ENCODE results near the gene SUPV3L1.

DNA sequence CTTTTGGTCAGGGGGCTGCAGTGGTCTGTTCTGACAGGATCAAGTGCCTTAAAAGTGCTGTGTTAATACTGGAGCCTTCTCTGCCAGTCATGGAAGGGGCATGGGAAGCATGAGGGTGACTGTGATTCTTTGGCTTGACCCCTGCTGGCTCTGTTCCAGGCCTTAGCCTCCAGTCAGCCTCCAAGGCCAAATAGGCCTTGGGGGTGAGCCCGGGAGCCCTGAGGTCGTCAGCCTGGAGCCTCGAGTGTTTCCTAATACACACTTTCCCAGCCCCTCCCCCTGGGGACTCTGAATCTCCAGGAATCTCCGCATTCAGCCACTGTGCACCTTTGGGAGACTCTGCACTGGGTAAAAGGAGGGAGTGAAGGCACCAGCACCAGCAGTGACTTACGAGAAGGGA lies 50.1 kb downstream of the SUPV3L1 start:
- TF ChIP-seq POLR2A (IDR thresholded peaks at IDR 0.05; ENCODE audit: low read depth, low read length): no peak
- TF ChIP-seq, protein P1, sequence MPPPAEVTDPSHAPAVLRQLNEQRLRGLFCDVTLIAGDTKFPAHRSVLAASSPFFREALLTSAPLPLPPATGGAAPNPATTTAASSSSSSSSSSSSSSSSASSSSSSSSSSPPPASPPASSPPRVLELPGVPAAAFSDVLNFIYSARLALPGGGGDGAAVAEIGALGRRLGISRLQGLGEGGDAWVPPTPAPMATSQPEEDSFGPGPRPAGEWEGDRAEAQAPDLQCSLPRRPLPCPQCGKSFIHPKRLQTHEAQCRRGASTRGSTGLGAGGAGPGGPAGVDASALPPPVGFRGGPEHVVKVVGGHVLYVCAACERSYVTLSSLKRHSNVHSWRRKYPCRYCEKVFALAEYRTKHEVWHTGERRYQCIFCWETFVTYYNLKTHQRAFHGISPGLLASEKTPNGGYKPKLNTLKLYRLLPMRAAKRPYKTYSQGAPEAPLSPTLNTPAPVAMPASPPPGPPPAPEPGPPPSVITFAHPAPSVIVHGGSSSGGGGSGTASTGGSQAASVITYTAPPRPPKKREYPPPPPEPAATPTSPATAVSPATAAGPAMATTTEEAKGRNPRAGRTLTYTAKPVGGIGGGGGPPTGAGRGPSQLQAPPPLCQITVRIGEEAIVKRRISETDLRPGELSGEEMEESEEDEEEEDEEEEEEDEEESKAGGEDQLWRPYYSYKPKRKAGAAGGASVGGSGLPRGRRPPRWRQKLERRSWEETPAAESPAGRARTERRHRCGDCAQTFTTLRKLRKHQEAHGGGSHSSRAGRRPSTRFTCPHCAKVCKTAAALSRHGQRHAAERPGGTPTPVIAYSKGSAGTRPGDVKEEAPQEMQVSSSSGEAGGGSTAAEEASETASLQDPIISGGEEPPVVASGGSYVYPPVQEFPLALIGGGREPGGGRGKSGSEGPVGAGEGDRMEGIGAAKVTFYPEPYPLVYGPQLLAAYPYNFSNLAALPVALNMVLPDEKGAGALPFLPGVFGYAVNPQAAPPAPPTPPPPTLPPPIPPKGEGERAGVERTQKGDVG (CRISPR knock-in tag; IDR thresholded peaks at IDR 0.05): no peak
- TF ChIP-seq, protein P2, sequence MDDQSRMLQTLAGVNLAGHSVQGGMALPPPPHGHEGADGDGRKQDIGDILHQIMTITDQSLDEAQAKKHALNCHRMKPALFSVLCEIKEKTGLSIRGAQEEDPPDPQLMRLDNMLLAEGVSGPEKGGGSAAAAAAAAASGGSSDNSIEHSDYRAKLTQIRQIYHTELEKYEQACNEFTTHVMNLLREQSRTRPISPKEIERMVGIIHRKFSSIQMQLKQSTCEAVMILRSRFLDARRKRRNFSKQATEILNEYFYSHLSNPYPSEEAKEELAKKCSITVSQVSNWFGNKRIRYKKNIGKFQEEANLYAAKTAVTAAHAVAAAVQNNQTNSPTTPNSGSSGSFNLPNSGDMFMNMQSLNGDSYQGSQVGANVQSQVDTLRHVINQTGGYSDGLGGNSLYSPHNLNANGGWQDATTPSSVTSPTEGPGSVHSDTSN (IDR thresholded peaks at IDR 0.05; ENCODE audit: insufficient replicate concordance, low read depth, low read length): no peak
- TF ChIP-seq, protein P3, sequence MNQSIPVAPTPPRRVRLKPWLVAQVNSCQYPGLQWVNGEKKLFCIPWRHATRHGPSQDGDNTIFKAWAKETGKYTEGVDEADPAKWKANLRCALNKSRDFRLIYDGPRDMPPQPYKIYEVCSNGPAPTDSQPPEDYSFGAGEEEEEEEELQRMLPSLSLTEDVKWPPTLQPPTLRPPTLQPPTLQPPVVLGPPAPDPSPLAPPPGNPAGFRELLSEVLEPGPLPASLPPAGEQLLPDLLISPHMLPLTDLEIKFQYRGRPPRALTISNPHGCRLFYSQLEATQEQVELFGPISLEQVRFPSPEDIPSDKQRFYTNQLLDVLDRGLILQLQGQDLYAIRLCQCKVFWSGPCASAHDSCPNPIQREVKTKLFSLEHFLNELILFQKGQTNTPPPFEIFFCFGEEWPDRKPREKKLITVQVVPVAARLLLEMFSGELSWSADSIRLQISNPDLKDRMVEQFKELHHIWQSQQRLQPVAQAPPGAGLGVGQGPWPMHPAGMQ (IDR thresholded peaks at IDR 0.05; ENCODE audit: borderline replicate concordance): no peak
- TF ChIP-seq, protein P4, sequence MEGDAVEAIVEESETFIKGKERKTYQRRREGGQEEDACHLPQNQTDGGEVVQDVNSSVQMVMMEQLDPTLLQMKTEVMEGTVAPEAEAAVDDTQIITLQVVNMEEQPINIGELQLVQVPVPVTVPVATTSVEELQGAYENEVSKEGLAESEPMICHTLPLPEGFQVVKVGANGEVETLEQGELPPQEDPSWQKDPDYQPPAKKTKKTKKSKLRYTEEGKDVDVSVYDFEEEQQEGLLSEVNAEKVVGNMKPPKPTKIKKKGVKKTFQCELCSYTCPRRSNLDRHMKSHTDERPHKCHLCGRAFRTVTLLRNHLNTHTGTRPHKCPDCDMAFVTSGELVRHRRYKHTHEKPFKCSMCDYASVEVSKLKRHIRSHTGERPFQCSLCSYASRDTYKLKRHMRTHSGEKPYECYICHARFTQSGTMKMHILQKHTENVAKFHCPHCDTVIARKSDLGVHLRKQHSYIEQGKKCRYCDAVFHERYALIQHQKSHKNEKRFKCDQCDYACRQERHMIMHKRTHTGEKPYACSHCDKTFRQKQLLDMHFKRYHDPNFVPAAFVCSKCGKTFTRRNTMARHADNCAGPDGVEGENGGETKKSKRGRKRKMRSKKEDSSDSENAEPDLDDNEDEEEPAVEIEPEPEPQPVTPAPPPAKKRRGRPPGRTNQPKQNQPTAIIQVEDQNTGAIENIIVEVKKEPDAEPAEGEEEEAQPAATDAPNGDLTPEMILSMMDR (IDR thresholded peaks at IDR 0.05 in 2 of 3, conservative IDR thresholded peaks at IDR 0.05 in 1 of 3; ENCODE audit: control insufficient read depth in 2 of 3, extremely low read depth in 1 of 3, insufficient read depth in 1 of 3, low read depth in 3 of 3, low read length in 3 of 3): no peak
- TF ChIP-seq, protein P5, sequence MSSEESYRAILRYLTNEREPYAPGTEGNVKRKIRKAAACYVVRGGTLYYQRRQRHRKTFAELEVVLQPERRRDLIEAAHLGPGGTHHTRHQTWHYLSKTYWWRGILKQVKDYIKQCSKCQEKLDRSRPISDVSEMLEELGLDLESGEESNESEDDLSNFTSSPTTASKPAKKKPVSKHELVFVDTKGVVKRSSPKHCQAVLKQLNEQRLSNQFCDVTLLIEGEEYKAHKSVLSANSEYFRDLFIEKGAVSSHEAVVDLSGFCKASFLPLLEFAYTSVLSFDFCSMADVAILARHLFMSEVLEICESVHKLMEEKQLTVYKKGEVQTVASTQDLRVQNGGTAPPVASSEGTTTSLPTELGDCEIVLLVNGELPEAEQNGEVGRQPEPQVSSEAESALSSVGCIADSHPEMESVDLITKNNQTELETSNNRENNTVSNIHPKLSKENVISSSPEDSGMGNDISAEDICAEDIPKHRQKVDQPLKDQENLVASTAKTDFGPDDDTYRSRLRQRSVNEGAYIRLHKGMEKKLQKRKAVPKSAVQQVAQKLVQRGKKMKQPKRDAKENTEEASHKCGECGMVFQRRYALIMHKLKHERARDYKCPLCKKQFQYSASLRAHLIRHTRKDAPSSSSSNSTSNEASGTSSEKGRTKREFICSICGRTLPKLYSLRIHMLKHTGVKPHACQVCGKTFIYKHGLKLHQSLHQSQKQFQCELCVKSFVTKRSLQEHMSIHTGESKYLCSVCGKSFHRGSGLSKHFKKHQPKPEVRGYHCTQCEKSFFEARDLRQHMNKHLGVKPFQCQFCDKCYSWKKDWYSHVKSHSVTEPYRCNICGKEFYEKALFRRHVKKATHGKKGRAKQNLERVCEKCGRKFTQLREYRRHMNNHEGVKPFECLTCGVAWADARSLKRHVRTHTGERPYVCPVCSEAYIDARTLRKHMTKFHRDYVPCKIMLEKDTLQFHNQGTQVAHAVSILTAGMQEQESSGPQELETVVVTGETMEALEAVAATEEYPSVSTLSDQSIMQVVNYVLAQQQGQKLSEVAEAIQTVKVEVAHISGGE (CRISPR knock-in tag; IDR thresholded peaks at IDR 0.05): no peak

Data from GM12878 (cell line).